Renal pelvis (tissue), 4 donors: ENCODE measurements around the gene PPP1R3G. TPM values are rescaled to one million over a fixed set of nuclear protein-coding genes. Genes with fewer than 3 reads are reported as not detected.

Experiments used
- DNase-seq: peaks from one replicate; pipeline ENCODE4 v3.0.0-alpha.2; 2013
- polyA plus RNA-seq, 3 donors: library from polyadenylated mRNA; unstranded; fragments of 120-200 nt; gene quantifications; one replicate each; pipeline ENCODE4 v1.2.1, GENCODE V29; 2013; ENCODE audit not compliant: insufficient read length in 3 of 3

The PPP1R3G gene
- polyA plus RNA-seq, 3 donors: 1.7 to 2.6 (median 1.8) TPM

GRCh38 chr6:5090603-5091002 lies 5.5 kb downstream of the PPP1R3G start:
- DNase-seq: no peak

GRCh38 chr6:5091210-5092069 lies 6.3 kb downstream of the PPP1R3G start:
- no peak for DNase-seq

- no peak for DNase-seq
These were observed 8.3 kb downstream of the PPP1R3G start for GRCh38 chr6:5093231-5094015.

- DNase-seq: no peak
These were observed 9.2 kb downstream of the PPP1R3G start for GRCh38 chr6:5094327-5094726.

- DNase-seq: no peak
These were observed 10.1 kb downstream of the PPP1R3G start for GRCh38 chr6:5095236-5095635.

GRCh38 chr6:5096482-5096881 lies 11.3 kb downstream of the PPP1R3G start:
- DNase-seq: no peak

- DNase-seq: no peak
These were observed 13.5 kb downstream of the PPP1R3G start for GRCh38 chr6:5098501-5099270.

- no peak for DNase-seq
These were observed 14.4 kb downstream of the PPP1R3G start for GRCh38 chr6:5099537-5099936.

- no peak for DNase-seq
These were observed 15.7 kb downstream of the PPP1R3G start for GRCh38 chr6:5100806-5101205.

- no peak for DNase-seq
These were observed 17.3 kb downstream of the PPP1R3G start for GRCh38 chr6:5102267-5102970.

- DNase-seq: no peak
These were observed 18.1 kb downstream of the PPP1R3G start for GRCh38 chr6:5103250-5103649.

GRCh38 chr6:5104667-5105066 lies 19.5 kb downstream of the PPP1R3G start:
- DNase-seq: no peak

- DNase-seq: no peak
These were observed 20.0 kb downstream of the PPP1R3G start for GRCh38 chr6:5105146-5105545.

- DNase-seq: no peak
These were observed 22.2 kb downstream of the PPP1R3G start for GRCh38 chr6:5107341-5107740.

GRCh38 chr6:5108068-5108467 lies 22.9 kb downstream of the PPP1R3G start:
- no peak for DNase-seq

- no peak for DNase-seq
These were observed 23.5 kb downstream of the PPP1R3G start for GRCh38 chr6:5108536-5109150.

GRCh38 chr6:5109436-5109835 lies 24.3 kb downstream of the PPP1R3G start:
- no peak for DNase-seq

GRCh38 chr6:5110246-5110645 lies 25.1 kb downstream of the PPP1R3G start:
- no peak for DNase-seq

GRCh38 chr6:5111626-5112025 lies 26.5 kb downstream of the PPP1R3G start:
- DNase-seq: no peak

- no peak for DNase-seq
These were observed 27.1 kb downstream of the PPP1R3G start for GRCh38 chr6:5112066-5112799.

- DNase-seq: no peak
These were observed 28.0 kb downstream of the PPP1R3G start for GRCh38 chr6:5113096-5113495.
